H1 (cell line): ENCODE measurements around the gene APPL2. TPM values are rescaled to one million over a fixed set of nuclear protein-coding genes. Genes with fewer than 3 reads are reported as not detected.

Source experiments
- CTCF ChIA-PET: fragments of 300-600 bp; sonication (Branson Sonifier 250); formaldehyde crosslinking; loops from one replicate; lab custom pipeline; 2021; ENCODE audit not compliant: partially characterized antibody; lab: Charles Lee
- POLR2A ChIA-PET: fragments of 300-600 bp; sonication (Branson Sonifier 250); formaldehyde crosslinking; loops from one replicate; lab custom pipeline; 2021; ENCODE audit warnings: inconsistent platforms; ENCODE audit not compliant: partially characterized antibody; lab: Charles Lee
- DNase-seq, 2 experiments: peaks; one replicate each; pipeline versions ENCODE4 v3.0.0 to v3.0.0-alpha.2; 2010 to 2022; ENCODE audit warnings: low spot score in 2 of 2, low read depth in 1 of 2, mixed read lengths in 1 of 2
- FAIRE-seq: peaks from 2 replicates; lab custom pipeline; 2011; peaks lifted over from hg19 to GRCh38; lab: Jason Lieb, UNC
- H2AFZ ChIP-seq: 2 replicates; pipeline ENCODE4 v1.8.1; 2012; ENCODE audit warnings: low read length, inconsistent platforms
- H2AK5ac ChIP-seq: 2 replicates; pipeline ENCODE4 v1.6.1; 2013; ENCODE audit warnings: low read depth, low read length
- H2BK120ac ChIP-seq: replicated peaks from 2 replicates; pipeline ENCODE3; 2013; ENCODE audit warnings: low read depth, low read length, inconsistent platforms
- H2BK12ac ChIP-seq: 2 replicates; pipeline ENCODE4 v1.6.1; 2013; ENCODE audit warnings: low read depth, low read length
- H2BK15ac ChIP-seq: 2 replicates; pipeline ENCODE4 v1.6.1; 2013; ENCODE audit warnings: low read length
- H2BK20ac ChIP-seq: 2 replicates; pipeline ENCODE4 v1.6.1; 2013; ENCODE audit warnings: low read length
- H2BK5ac ChIP-seq: 2 replicates; pipeline ENCODE4 v1.6.1; 2013; ENCODE audit warnings: low read depth, low read length
- H3K14ac ChIP-seq: 2 replicates; pipeline ENCODE4 v1.6.1; 2013; ENCODE audit warnings: inconsistent platforms; ENCODE audit not compliant: insufficient read length
- H3K18ac ChIP-seq: 2 replicates; pipeline ENCODE4 v1.6.1; 2013; ENCODE audit warnings: low read length; ENCODE audit errors: extremely low read depth
- H3K23ac ChIP-seq: 2 replicates; pipeline ENCODE4 v1.6.1; 2013; ENCODE audit warnings: inconsistent platforms; ENCODE audit not compliant: insufficient read length
- H3K23me2 ChIP-seq: 2 replicates; pipeline ENCODE4 v1.6.1; 2013; ENCODE audit warnings: low read depth, low read length
- H3K27ac ChIP-seq: 2 replicates; pipeline ENCODE4 v1.6.1; 2011; ENCODE audit warnings: low read depth, low read length, inconsistent platforms
- H3K27me3 ChIP-seq, 4 experiments: replicated peaks in 1 of 4; 1 replicate in 1 of 4; 2 replicates in 3 of 4; pipeline versions ENCODE4 v1.6.1 to v1.8.1; 2011 to 2013; ENCODE audit warnings: low read length in 3 of 4, mild to moderate bottlenecking in 3 of 4, inconsistent platforms in 2 of 4, mixed read lengths in 2 of 4, moderate library complexity in 1 of 4; ENCODE audit not compliant: control insufficient read depth in 3 of 4, insufficient read depth in 3 of 4; ENCODE audit errors: extremely low read depth in 1 of 4
- H3K36me3 ChIP-seq, 4 experiments: 2 replicates each; pipeline versions ENCODE4 v1.6.1 to v1.8.1; 2011 to 2013; ENCODE audit warnings: mild to moderate bottlenecking in 4 of 4, low read length in 3 of 4, moderate library complexity in 2 of 4, control low read depth in 1 of 4, inconsistent platforms in 1 of 4; ENCODE audit not compliant: insufficient read depth in 4 of 4, control insufficient read depth in 2 of 4
- H3K4ac ChIP-seq: replicated peaks from 2 replicates; pipeline ENCODE3; 2013; ENCODE audit warnings: low read length, low read depth, mixed read lengths, inconsistent platforms; ENCODE audit not compliant: insufficient read length
- H3K4me1 ChIP-seq, 4 experiments: replicated peaks in 1 of 4; 1 replicate in 1 of 4; 2 replicates in 3 of 4; pipeline versions ENCODE4 v1.6.1 to v1.8.1; 2011 to 2013; ENCODE audit warnings: low read length in 3 of 4, inconsistent platforms in 2 of 4, mixed read lengths in 1 of 4; ENCODE audit not compliant: insufficient read depth in 4 of 4, control insufficient read depth in 3 of 4
- H3K4me2 ChIP-seq, 2 experiments: 2 replicates each; pipeline versions ENCODE4 v1.6.1 to v1.8.1; 2011 to 2013; ENCODE audit warnings: low read depth in 2 of 2, low read length in 2 of 2, control low read depth in 1 of 2, inconsistent platforms in 1 of 2, mild to moderate bottlenecking in 1 of 2; ENCODE audit not compliant: insufficient read depth in 1 of 2
- H3K4me3 ChIP-seq, 4 experiments: fragments of 200-600, 300-600 bp in 1 of 4; sonication (generic), shearing (Covaris generic), sonication (Bioruptor Twin) in 1 of 4; 2 replicates each; pipeline versions ENCODE4 v1.5.1 to v1.8.1; 2011 to 2016; ENCODE audit warnings: low read length in 4 of 4, low read depth in 3 of 4, control low read depth in 2 of 4, inconsistent platforms in 2 of 4, mild to moderate bottlenecking in 2 of 4, mixed read lengths in 1 of 4, moderate library complexity in 1 of 4; ENCODE audit not compliant: insufficient read depth in 2 of 4; ENCODE audit errors: extremely low read depth in 1 of 4
- H3K56ac ChIP-seq: replicated peaks from 2 replicates; pipeline ENCODE3; 2013; ENCODE audit warnings: low read depth, mild to moderate bottlenecking, mixed read lengths, low read length, inconsistent platforms; ENCODE audit not compliant: insufficient read length
- H3K79me1 ChIP-seq: 2 replicates; pipeline ENCODE4 v1.6.1; 2013; ENCODE audit warnings: low read depth, low read length, control low read depth
- H3K79me2 ChIP-seq, 2 experiments: 2 replicates each; pipeline versions ENCODE4 v1.6.1 to v1.8.1; 2012 to 2013; ENCODE audit warnings: low read length in 2 of 2, mild to moderate bottlenecking in 2 of 2, inconsistent platforms in 1 of 2; ENCODE audit not compliant: insufficient read depth in 2 of 2, control insufficient read depth in 1 of 2
- H3K9ac ChIP-seq, 4 experiments: replicated peaks in 1 of 4; 1 replicate in 1 of 4; 2 replicates in 3 of 4; pipeline versions ENCODE4 v1.6.1 to v1.8.1; 2011 to 2013; ENCODE audit warnings: low read depth in 3 of 4, low read length in 3 of 4, control low read depth in 2 of 4, mild to moderate bottlenecking in 2 of 4, moderate library complexity in 2 of 4, inconsistent platforms in 1 of 4; ENCODE audit errors: extremely low read depth in 1 of 4
- H3K9me3 ChIP-seq, 2 experiments: 2 replicates each; pipeline versions ENCODE4 v1.6.1 to v1.8.1; 2012 to 2013; ENCODE audit warnings: mild to moderate bottlenecking in 2 of 2, moderate library complexity in 2 of 2, control low read depth in 1 of 2, inconsistent platforms in 1 of 2, low read depth in 1 of 2, low read length in 1 of 2, mixed read lengths in 1 of 2; ENCODE audit not compliant: insufficient read depth in 2 of 2
- H4K20me1 ChIP-seq, 2 experiments: replicated peaks in 1 of 2; 2 replicates each; pipeline versions ENCODE3 to v1.8.1; 2011 to 2013; ENCODE audit warnings: inconsistent platforms in 2 of 2, low read length in 2 of 2, mild to moderate bottlenecking in 1 of 2; ENCODE audit not compliant: insufficient read depth in 2 of 2, control insufficient read depth in 1 of 2
- H4K5ac ChIP-seq: 2 replicates; pipeline ENCODE4 v1.6.1; 2013; ENCODE audit warnings: low read length, low read depth, mixed read lengths, inconsistent platforms; ENCODE audit not compliant: insufficient read length
- H4K8ac ChIP-seq: 2 replicates; pipeline ENCODE4 v1.8.0; 2013; ENCODE audit warnings: mild to moderate bottlenecking, moderate library complexity, low read length, inconsistent platforms; ENCODE audit not compliant: insufficient read depth; ENCODE audit errors: extremely low read depth
- H4K91ac ChIP-seq: replicated peaks from 2 replicates; pipeline ENCODE3; 2013; ENCODE audit warnings: low read length, mixed read lengths, inconsistent platforms; ENCODE audit not compliant: insufficient read length
- ASH2L ChIP-seq: fragments of 200-600, 300-600 bp; sonication (generic); IDR thresholded peaks from one replicate; pipeline ENCODE4 v1.7.1; 2017; ENCODE audit warnings: low read length
- ATF2 ChIP-seq: IDR thresholded peaks from 2 replicates; pipeline ENCODE4 v1.6.1; 2012; ENCODE audit warnings: low read length, inconsistent platforms
- CBX5 ChIP-seq: fragments of 300-800, 300-1000 bp; sonication (generic); IDR thresholded peaks from 2 replicates; pipeline ENCODE4 v1.7.1; 2016; ENCODE audit warnings: antibody characterized with exemption, low read length, low read depth
- CEBPB ChIP-seq: IDR thresholded peaks from 2 replicates; pipeline ENCODE4 v1.6.1; 2012; ENCODE audit warnings: low read depth, low read length
- CHD1 ChIP-seq: IDR thresholded peaks from 2 replicates; pipeline ENCODE4 v1.6.1; 2012; ENCODE audit warnings: low read depth, low read length, improper control_type of control experiment
- HDAC6 ChIP-seq: IDR thresholded peaks from one replicate; pipeline ENCODE4 v1.7.1; 2012; ENCODE audit warnings: low read depth, mild to moderate bottlenecking, inconsistent platforms, low read length, moderate library complexity
- JUND ChIP-seq: IDR thresholded peaks from 2 replicates; pipeline ENCODE4 v1.6.1; 2011; ENCODE audit warnings: mild to moderate bottlenecking, improper control_type of control experiment, low read length
- SIN3A ChIP-seq, 2 experiments: IDR thresholded peaks in 1 of 2; conservative IDR thresholded peaks in 1 of 2; 2 replicates each; pipeline ENCODE4 v1.6.1; 2011 to 2012; ENCODE audit warnings: low read length in 2 of 2, improper control_type of control experiment in 1 of 2, low read depth in 1 of 2, mild to moderate bottlenecking in 1 of 2
- SP4 ChIP-seq: IDR thresholded peaks from 2 replicates; pipeline ENCODE4 v1.6.1; 2012; ENCODE audit warnings: low read length, inconsistent platforms
- TEAD4 ChIP-seq: IDR thresholded peaks from 2 replicates; pipeline ENCODE4 v1.6.1; 2012; ENCODE audit warnings: low read depth, low read length, inconsistent platforms, mixed read lengths
- WGBS, 2 experiments: shearing (Covaris generic) in 1 of 2; methylation state at CpG; one replicate each; pipeline versions ENCODE4 v1.1.6 to v1.1.7; 2013 to 2015; ENCODE audit warnings: low lambda C conversion rate in 2 of 2, mixed read lengths in 2 of 2, inconsistent platforms in 1 of 2, low coverage in 1 of 2, missing lambda C conversion rate in 1 of 2; ENCODE audit not compliant: insufficient replicate concordance in 2 of 2, insufficient coverage in 1 of 2, insufficient read length in 1 of 2; ENCODE audit errors: extremely low coverage in 1 of 2, missing lambda C conversion rate in 1 of 2; 5-methylcytosine and 5-hydroxymethylcytosine counted together
- polyA plus RNA-seq, 7 experiments: library from polyadenylated mRNA; depleted of rRNA in 3 of 7; stranded (reverse) in 5 of 7; unstranded in 2 of 7; fragments of >200 nt in 5 of 7; fragments of 200-250 nt in 2 of 7; gene quantifications; 1 replicate in 5 of 7; 2 replicates in 1 of 7; 4 replicates in 1 of 7; pipeline versions ENCODE4 v1.2.1 to v1.2.3, GENCODE V29; 2011 to 2013; ENCODE audit warnings: missing spikeins in 2 of 7, mixed read lengths in 2 of 7
- total RNA-seq: library from RNA; stranded (reverse); fragmentation: NEBNext Ultra II Directional; extraction: Animal tissue kit (Norgen Biotek cat#: 25700); gene quantifications from 2 replicates; pipeline ENCODE4 v1.2.1, GENCODE V29; 2021
- TF ChIP-seq, protein P1 (sequence below), 3 experiments: IDR thresholded peaks; 1 replicate in 2 of 3; 2 replicates in 1 of 3; pipeline versions ENCODE4 v1.5.1 to v1.6.1; 2011; ENCODE audit warnings: low read length in 3 of 3, mild to moderate bottlenecking in 3 of 3, inconsistent platforms in 2 of 3, low read depth in 1 of 3, moderate library complexity in 1 of 3; ENCODE audit not compliant: insufficient read depth in 1 of 3; ENCODE audit errors: control extremely low read depth in 1 of 3

APPL2 gene
- total and polyA plus RNA-seq, 2 of the 8 experiments (the other 6 are each of a cell fraction or from before 2014, with no cell fraction given) = 8.9 to 22.9 TPM

DNA sequence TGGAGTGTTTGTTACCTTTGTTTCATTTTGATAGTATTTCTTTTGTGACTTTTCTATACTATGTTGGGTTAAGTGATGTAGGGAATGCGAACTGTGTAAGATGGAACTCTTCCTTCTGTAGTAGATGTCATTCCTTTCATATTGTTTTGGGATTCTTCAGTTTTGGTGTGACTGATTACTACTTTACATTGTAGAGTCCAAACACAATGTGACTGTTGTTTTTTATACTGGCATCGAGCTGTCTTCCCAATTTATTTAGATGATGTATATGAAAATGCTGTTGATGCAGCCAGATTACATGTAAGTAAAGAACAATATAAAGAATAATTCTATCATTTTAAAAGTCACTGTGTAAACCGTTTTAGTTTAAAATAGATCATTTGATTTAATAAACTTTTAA is 93.7 kb downstream of the APPL2 start:
- DNase-seq = no peak
- H3K27ac ChIP-seq = no peak overlapping the region
- no peaks in the 10 kb centered on the region for H3K9me3 ChIP-seq
- H2BK20ac ChIP-seq = no peak overlapping the region
- H3K9ac ChIP-seq = no peak overlapping the region
- no peak overlapping the region for H3K23ac ChIP-seq
- H3K36me3 ChIP-seq = peaks cover 0 to 74% (median 13%) of the 10 kb centered on the region in 4 experiments; a peak in 5 of 8 replicates
- H2BK5ac ChIP-seq = no peak overlapping the region
- no peaks in the 10 kb centered on the region for H3K23me2 ChIP-seq
- H2BK15ac ChIP-seq = no peak overlapping the region
- no peak overlapping the region for H3K4me2 ChIP-seq
- no peaks in the 10 kb centered on the region for H3K27me3 ChIP-seq
- H4K91ac ChIP-seq = no peak overlapping the region
- H3K4ac ChIP-seq = no peak overlapping the region
- 82% methylated on average over 3 of the region's 3 CpGs; no CpG with 5 or more reads in 1 of the 2 experiments for WGBS, 2 experiments
- H2BK120ac ChIP-seq = no peak overlapping the region
- no peak overlapping the region for H2AK5ac ChIP-seq
- no peak overlapping the region for H3K56ac ChIP-seq
- no peak overlapping the region for H2BK12ac ChIP-seq
- ChIA-PET CTCF (no interaction called here), POLR2A (no interaction called here)
- H4K20me1 ChIP-seq = peaks cover 0 to under 1% of the 10 kb centered on the region in 2 experiments
- no peak overlapping the region for H3K4me3 ChIP-seq
- FAIRE-seq = no peak
- H3K18ac ChIP-seq = no peak overlapping the region
- H2AFZ ChIP-seq = no peak overlapping the region
- no peak overlapping the region for H4K5ac ChIP-seq
- no peaks in the 10 kb centered on the region for H3K4me1 ChIP-seq
- no peaks in the 10 kb centered on the region for H3K79me1 ChIP-seq
- no peak overlapping the region for H4K8ac ChIP-seq
- no peak overlapping the region for H3K14ac ChIP-seq
- H3K79me2 ChIP-seq = no peaks in the 10 kb centered on the region
- no peak for TF ChIP-seq CBX5
- no peak for TF ChIP-seq SIN3A (conservative IDR thresholded peaks at IDR 0.05 in 1 of 2, IDR thresholded peaks at IDR 0.05 in 1 of 2; ENCODE audit: low read depth in 1 of 2, low read length in 2 of 2)
- no peak for TF ChIP-seq HDAC6
- no peak for TF ChIP-seq ASH2L
- TF ChIP-seq, protein P1, sequence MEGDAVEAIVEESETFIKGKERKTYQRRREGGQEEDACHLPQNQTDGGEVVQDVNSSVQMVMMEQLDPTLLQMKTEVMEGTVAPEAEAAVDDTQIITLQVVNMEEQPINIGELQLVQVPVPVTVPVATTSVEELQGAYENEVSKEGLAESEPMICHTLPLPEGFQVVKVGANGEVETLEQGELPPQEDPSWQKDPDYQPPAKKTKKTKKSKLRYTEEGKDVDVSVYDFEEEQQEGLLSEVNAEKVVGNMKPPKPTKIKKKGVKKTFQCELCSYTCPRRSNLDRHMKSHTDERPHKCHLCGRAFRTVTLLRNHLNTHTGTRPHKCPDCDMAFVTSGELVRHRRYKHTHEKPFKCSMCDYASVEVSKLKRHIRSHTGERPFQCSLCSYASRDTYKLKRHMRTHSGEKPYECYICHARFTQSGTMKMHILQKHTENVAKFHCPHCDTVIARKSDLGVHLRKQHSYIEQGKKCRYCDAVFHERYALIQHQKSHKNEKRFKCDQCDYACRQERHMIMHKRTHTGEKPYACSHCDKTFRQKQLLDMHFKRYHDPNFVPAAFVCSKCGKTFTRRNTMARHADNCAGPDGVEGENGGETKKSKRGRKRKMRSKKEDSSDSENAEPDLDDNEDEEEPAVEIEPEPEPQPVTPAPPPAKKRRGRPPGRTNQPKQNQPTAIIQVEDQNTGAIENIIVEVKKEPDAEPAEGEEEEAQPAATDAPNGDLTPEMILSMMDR (IDR thresholded peaks at IDR 0.05; ENCODE audit: control extremely low read depth in 1 of 3, insufficient read depth in 1 of 3, low read depth in 1 of 3, low read length in 3 of 3) = no peak
- no peak for TF ChIP-seq ATF2
- no peak for TF ChIP-seq CHD1
- TF ChIP-seq SP4 = no peak
- TF ChIP-seq TEAD4 = no peak
- no peak for TF ChIP-seq JUND
- no peak for TF ChIP-seq CEBPB
